Upper lobe of left lung (tissue), 6 donors: ENCODE data around the gene ARHGAP35. TPM values are rescaled to one million over a fixed set of nuclear protein-coding genes. Genes with fewer than 3 reads are reported as not detected.
A peak's percentile ranks its signal among the peaks of the same experiment; 100 is the strongest.

Source experiments
- ATAC-seq, 2 donors: fragments of 200-7000 bp; cut with Tn5 transposase; one replicate each; pipeline ENCODE4 v1.9.1; 2022; ENCODE audit warnings: mild to moderate bottlenecking in 2 of 2, moderate library complexity in 2 of 2; ENCODE audit not compliant: low FRiP score in 2 of 2
- DNase-seq, 2 donors: peaks; one replicate each; pipeline ENCODE4 v3.0.0-alpha.2; 2019 to 2020
- H3K27ac ChIP-seq, 4 donors: fragments of 200-600 bp; sonication (generic); one replicate each; pipeline ENCODE4 v1.5.1; 2016 to 2019
- H3K27me3 ChIP-seq, 4 donors: fragments of 200-600 bp; sonication (generic); one replicate each; pipeline ENCODE4 v1.5.1; 2017 to 2019
- H3K36me3 ChIP-seq, 4 donors: fragments of 200-600 bp; sonication (generic); one replicate each; pipeline ENCODE4 v1.5.1; 2016 to 2019
- H3K4me1 ChIP-seq, 4 donors: fragments of 200-600 bp; sonication (generic); one replicate each; pipeline ENCODE4 v1.5.1; 2018 to 2019
- H3K4me3 ChIP-seq, 4 donors: fragments of 200-600 bp; sonication (generic); one replicate each; pipeline ENCODE4 v1.5.1; 2017 to 2019; ENCODE audit warnings: mild to moderate bottlenecking in 2 of 4, moderate library complexity in 1 of 4
- H3K9me3 ChIP-seq, 4 donors: fragments of 200-600 bp; sonication (generic); one replicate each; pipeline ENCODE4 v1.5.1; 2018 to 2019
- CTCF ChIP-seq, 6 experiments: fragments of 450-650 bp in 4 of 6; fragments of 200-600 bp in 2 of 6; sonication (generic) in 2 of 6; IDR thresholded peaks; one replicate each; pipeline ENCODE4 v1.5.1; 2016 to 2019; ENCODE audit warnings: antibody characterized with exemption in 6 of 6
- EP300 ChIP-seq, 4 donors: sonication (generic); formaldehyde crosslinking; IDR thresholded peaks; one replicate each; pipeline ENCODE4 v1.5.1; 2017; ENCODE audit warnings: antibody characterized with exemption in 4 of 4, control low read depth in 2 of 4
- POLR2A ChIP-seq, 4 donors: fragments of 450-650 bp; IDR thresholded peaks; one replicate each; pipeline ENCODE4 v1.5.1; 2016 to 2017; ENCODE audit warnings: antibody characterized with exemption in 4 of 4, mild to moderate bottlenecking in 2 of 4
- POLR2AphosphoS5 ChIP-seq, 2 donors: sonication (generic); formaldehyde crosslinking; IDR thresholded peaks; one replicate each; pipeline ENCODE4 v1.5.1; 2017; ENCODE audit warnings: antibody characterized with exemption in 2 of 2
- WGBS, 2 donors: methylation state at CpG; one replicate each; pipeline ENCODE4 v1.1.5; 2017 to 2018; 5-methylcytosine and 5-hydroxymethylcytosine counted together
- total RNA-seq, 6 donors: library from RNA; depleted of rRNA in 4 of 6; stranded (reverse); fragments of >200 nt in 4 of 6; gene quantifications; one replicate each; pipeline versions ENCODE4 v1.1.0 to v1.2.1, GENCODE V29; 2016 to 2021
- donor health status: DM: no; HTN: no; CAD: no; lungs with moderate emphysema.
- donor health status: DM: no; HTN: yes; CAD: no; lungs with severe emphysema.

ARHGAP35 gene
- total RNA-seq, 6 donors from 2014 or later: 56.0 to 80.6 (median 65.7) TPM

- H3K4me3 ChIP-seq: no peak overlapping the region
- H3K4me1 ChIP-seq: peaks cover 11 to 28% (median 15%) of the 10 kb centered on the region in 4 donors
- no peaks in the 10 kb centered on the region for H3K27me3 ChIP-seq
- 90 to 91% methylated on average over 9 of the region's 9 CpGs for WGBS, 2 donors
- no peak for DNase-seq
- H3K27ac ChIP-seq: no peak overlapping the region
- TF ChIP-seq EP300 (IDR thresholded peaks at IDR 0.05) (no peak), CTCF (IDR thresholded peaks at IDR 0.05) (no peak), POLR2AphosphoS5 (IDR thresholded peaks at IDR 0.05) (no peak), POLR2A (IDR thresholded peaks at IDR 0.05) (no peak)
- H3K36me3 ChIP-seq: peaks cover 7 to 62% (median 37%) of the 10 kb centered on the region in 4 donors
- no peaks in the 10 kb centered on the region for H3K9me3 ChIP-seq
- ATAC-seq: peak in 1 of 2 donors; percentile 57
Observed at GRCh38 chr19:46844067-46844489, 16.7 kb upstream of the ARHGAP35 start.

GRCh38 chr19:46845959-46846459 lies 14.8 kb upstream of the ARHGAP35 start:
- H3K4me3 ChIP-seq: no peak overlapping the region
- 80 to 89% methylated on average over 19 of the region's 19 CpGs for WGBS, 2 donors
- peaks cover 7 to 53% (median 32%) of the 10 kb centered on the region in 4 donors for H3K36me3 ChIP-seq
- peaks cover 15 to 24% (median 19%) of the 10 kb centered on the region in 4 donors for H3K4me1 ChIP-seq
- DNase-seq (peak in 1 of 2 donors; percentile 77), ATAC-seq (no peak)
- no peak for TF ChIP-seq EP300 (IDR thresholded peaks at IDR 0.05)
- no peak for TF ChIP-seq POLR2A (IDR thresholded peaks at IDR 0.05)
- TF ChIP-seq POLR2AphosphoS5 (IDR thresholded peaks at IDR 0.05): no peak
- TF ChIP-seq CTCF (IDR thresholded peaks at IDR 0.05): no peak
- no peaks in the 10 kb centered on the region for H3K27me3 ChIP-seq
- H3K27ac ChIP-seq: no peak overlapping the region
- H3K9me3 ChIP-seq: no peaks in the 10 kb centered on the region

GRCh38 chr19:46847528-46847927 lies 13.3 kb upstream of the ARHGAP35 start:
- Histone ChIP-seq H3K36me3 (peaks cover 7 to 39% (median 27%) of the 10 kb centered on the region in 4 donors), H3K27ac (no peak overlapping the region), H3K9me3 (no peaks in the 10 kb centered on the region), H3K4me1 (peaks cover 15 to 22% (median 19%) of the 10 kb centered on the region in 4 donors), H3K4me3 (no peak overlapping the region), H3K27me3 (no peaks in the 10 kb centered on the region)
- ATAC-seq: no peak
- no peak for DNase-seq
- no peak for TF ChIP-seq POLR2AphosphoS5 (IDR thresholded peaks at IDR 0.05)
- TF ChIP-seq POLR2A (IDR thresholded peaks at IDR 0.05): no peak
- no peak for TF ChIP-seq CTCF (IDR thresholded peaks at IDR 0.05)
- TF ChIP-seq EP300 (IDR thresholded peaks at IDR 0.05): no peak
- 93 to 98% methylated on average over 11 of the region's 11 CpGs for WGBS, 2 donors

GRCh38 chr19:46848389-46848788 lies 12.4 kb upstream of the ARHGAP35 start:
- WGBS, 2 donors: 85 to 89% methylated on average over 2 of the region's 2 CpGs
- H3K9me3 ChIP-seq: no peaks in the 10 kb centered on the region
- TF ChIP-seq EP300 (IDR thresholded peaks at IDR 0.05) (no peak), POLR2AphosphoS5 (IDR thresholded peaks at IDR 0.05) (no peak), CTCF (IDR thresholded peaks at IDR 0.05) (no peak), POLR2A (IDR thresholded peaks at IDR 0.05) (no peak)
- H3K27ac ChIP-seq: peak overlapping the region in 2 of 4 donors; percentile 92
- H3K4me3 ChIP-seq: no peak overlapping the region
- peaks cover 15 to 22% (median 19%) of the 10 kb centered on the region in 4 donors for H3K4me1 ChIP-seq
- H3K27me3 ChIP-seq: no peaks in the 10 kb centered on the region
- DNase-seq (no peak), ATAC-seq (no peak)
- peaks cover 4 to 30% (median 19%) of the 10 kb centered on the region in 4 donors for H3K36me3 ChIP-seq

GRCh38 chr19:46849610-46850009 lies 11.2 kb upstream of the ARHGAP35 start:
- H3K4me3 ChIP-seq: peak overlapping the region in 3 of 4 donors; percentile 94 to 98 (median 96)
- H3K27me3 ChIP-seq: no peaks in the 10 kb centered on the region
- H3K9me3 ChIP-seq: no peaks in the 10 kb centered on the region
- DNase-seq: no peak
- no peak for ATAC-seq
- H3K27ac ChIP-seq: peak overlapping the region; percentile 89 to 96 (median 92)
- TF ChIP-seq POLR2A (IDR thresholded peaks at IDR 0.05) (no peak), EP300 (IDR thresholded peaks at IDR 0.05) (no peak), POLR2AphosphoS5 (IDR thresholded peaks at IDR 0.05) (no peak), CTCF (IDR thresholded peaks at IDR 0.05) (no peak)
- WGBS, 2 donors: 34 to 36% methylated on average over 5 of the region's 5 CpGs
- H3K4me1 ChIP-seq: peaks cover 15 to 22% (median 19%) of the 10 kb centered on the region in 4 donors
- peaks cover 0 to 18% (median 7%) of the 10 kb centered on the region in 4 donors for H3K36me3 ChIP-seq
